Lung (tissue), 12 donors: ENCODE results near the gene SEMA5A. TPM values are rescaled to one million over a fixed set of nuclear protein-coding genes. Genes with fewer than 3 reads are reported as not detected.

ENCODE experiments used
- ATAC-seq: fragments of 200-7000 bp; cut with Tn5 transposase; one replicate; pipeline ENCODE4 v1.9.1; 2020; ENCODE audit warnings: moderate number of reproducible peaks; ENCODE audit not compliant: insufficient read depth, low FRiP score
- DNase-seq, 3 donors: peaks; one replicate each; pipeline ENCODE4 v3.0.0-alpha.2; 2013 to 2017
- H3K27ac ChIP-seq, 2 donors: one replicate each; pipeline ENCODE4 v1.5.1; 2013; ENCODE audit warnings: mild to moderate bottlenecking in 2 of 2, moderate library complexity in 2 of 2, control low read depth in 1 of 2, inconsistent platforms in 1 of 2, low read depth in 1 of 2, low read length in 1 of 2
- H3K27me3 ChIP-seq, 3 donors: one replicate each; pipeline ENCODE4 v1.5.1; 2013; ENCODE audit warnings: low read length in 2 of 3; ENCODE audit not compliant: control insufficient read depth in 3 of 3, insufficient read depth in 3 of 3
- H3K36me3 ChIP-seq, 4 donors: one replicate each; pipeline ENCODE4 v1.5.1; 2013; ENCODE audit warnings: low read length in 4 of 4, mild to moderate bottlenecking in 1 of 4, moderate library complexity in 1 of 4; ENCODE audit not compliant: control insufficient read depth in 4 of 4, insufficient read depth in 4 of 4
- H3K4me1 ChIP-seq, 5 donors: one replicate each; pipeline ENCODE4 v1.5.1; 2013; ENCODE audit warnings: low read length in 5 of 5, mild to moderate bottlenecking in 2 of 5, moderate library complexity in 1 of 5; ENCODE audit not compliant: control insufficient read depth in 5 of 5, insufficient read depth in 5 of 5
- H3K4me3 ChIP-seq: one replicate; pipeline ENCODE4 v1.5.1; 2013; ENCODE audit warnings: mild to moderate bottlenecking, control low read depth, moderate library complexity
- H3K9ac ChIP-seq, 2 donors: one replicate each; pipeline ENCODE4 v1.5.1; 2013; ENCODE audit warnings: low read length in 2 of 2, control low read depth in 1 of 2; ENCODE audit not compliant: insufficient read depth in 1 of 2
- H3K9me3 ChIP-seq, 4 donors: one replicate each; pipeline ENCODE4 v1.5.1; 2013; ENCODE audit warnings: low read length in 3 of 4, mild to moderate bottlenecking in 1 of 4, moderate library complexity in 1 of 4; ENCODE audit not compliant: control insufficient read depth in 4 of 4, insufficient read depth in 3 of 4
- WGBS, 2 donors: extraction: QIAGEN DNeasy Blood & Tissue Kit; methylation state at CpG; one replicate each; pipeline ENCODE4 v1.1.7; 2013; 5-methylcytosine and 5-hydroxymethylcytosine counted together
- polyA plus RNA-seq, 2 donors: library from polyadenylated mRNA; stranded (reverse); fragments of 200-250 nt; gene quantifications; one replicate each; pipeline ENCODE4 v1.2.1, GENCODE V29; 2013
- total RNA-seq, 2 donors: library from RNA; depleted of rRNA in 1 of 2; stranded (reverse); fragments of >200 nt in 1 of 2; gene quantifications; one replicate each; pipeline ENCODE4 v1.2.1, GENCODE V29; 2014 to 2021
- TF ChIP-seq, protein P1 (sequence below): IDR thresholded peaks from 2 replicates; pipeline ENCODE4 v1.5.1; 2012; ENCODE audit warnings: mild to moderate bottlenecking; ENCODE audit errors: control extremely low read depth, extremely low read depth
- donor health status: control.
- donor health status: control.
- donor health status: Bipolar disorder and iron deficiency.
- donor health status: healthy.
- donor health status: DM: yes; HTN: yes; CAD: no.

SEMA5A gene
- total and polyA plus RNA-seq, 4 donors = 3.1 to 44.9 (median 13.7) TPM

DNA sequence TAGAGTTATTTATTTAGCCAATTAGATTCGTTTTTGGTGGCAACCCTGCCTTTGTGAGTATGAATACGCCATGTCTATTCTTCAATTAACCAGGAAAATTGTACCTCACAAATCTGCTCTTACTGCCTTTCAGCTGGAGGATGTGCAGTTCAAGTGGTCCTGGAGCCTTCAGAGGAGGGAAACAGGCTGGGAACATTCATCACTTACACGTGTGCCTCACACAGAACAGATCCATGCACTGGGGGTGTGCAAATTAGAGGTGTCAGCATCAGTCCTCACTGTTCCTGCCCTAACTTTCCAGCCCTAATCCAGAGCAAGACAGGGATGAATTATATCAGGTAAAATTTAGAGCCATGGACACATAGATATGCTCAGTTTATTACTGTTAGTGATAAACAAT lies 65.4 kb downstream of the SEMA5A start:
- no peaks in the 10 kb centered on the region for H3K36me3 ChIP-seq
- peaks cover 0 to 7% (median 0%) of the 10 kb centered on the region in 5 donors for H3K4me1 ChIP-seq
- DNase-seq = no peak
- ATAC-seq = no peak
- H3K27me3 ChIP-seq = no peaks in the 10 kb centered on the region
- no peak overlapping the region for H3K9ac ChIP-seq
- 67 to 76% methylated on average over 3 of the region's 3 CpGs for WGBS, 2 donors
- H3K27ac ChIP-seq = no peak overlapping the region
- H3K9me3 ChIP-seq = peaks cover 0 to 12% (median 5%) of the 10 kb centered on the region in 4 donors
- no peak overlapping the region for H3K4me3 ChIP-seq
- TF ChIP-seq, protein P1, sequence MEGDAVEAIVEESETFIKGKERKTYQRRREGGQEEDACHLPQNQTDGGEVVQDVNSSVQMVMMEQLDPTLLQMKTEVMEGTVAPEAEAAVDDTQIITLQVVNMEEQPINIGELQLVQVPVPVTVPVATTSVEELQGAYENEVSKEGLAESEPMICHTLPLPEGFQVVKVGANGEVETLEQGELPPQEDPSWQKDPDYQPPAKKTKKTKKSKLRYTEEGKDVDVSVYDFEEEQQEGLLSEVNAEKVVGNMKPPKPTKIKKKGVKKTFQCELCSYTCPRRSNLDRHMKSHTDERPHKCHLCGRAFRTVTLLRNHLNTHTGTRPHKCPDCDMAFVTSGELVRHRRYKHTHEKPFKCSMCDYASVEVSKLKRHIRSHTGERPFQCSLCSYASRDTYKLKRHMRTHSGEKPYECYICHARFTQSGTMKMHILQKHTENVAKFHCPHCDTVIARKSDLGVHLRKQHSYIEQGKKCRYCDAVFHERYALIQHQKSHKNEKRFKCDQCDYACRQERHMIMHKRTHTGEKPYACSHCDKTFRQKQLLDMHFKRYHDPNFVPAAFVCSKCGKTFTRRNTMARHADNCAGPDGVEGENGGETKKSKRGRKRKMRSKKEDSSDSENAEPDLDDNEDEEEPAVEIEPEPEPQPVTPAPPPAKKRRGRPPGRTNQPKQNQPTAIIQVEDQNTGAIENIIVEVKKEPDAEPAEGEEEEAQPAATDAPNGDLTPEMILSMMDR = no peak

DNA sequence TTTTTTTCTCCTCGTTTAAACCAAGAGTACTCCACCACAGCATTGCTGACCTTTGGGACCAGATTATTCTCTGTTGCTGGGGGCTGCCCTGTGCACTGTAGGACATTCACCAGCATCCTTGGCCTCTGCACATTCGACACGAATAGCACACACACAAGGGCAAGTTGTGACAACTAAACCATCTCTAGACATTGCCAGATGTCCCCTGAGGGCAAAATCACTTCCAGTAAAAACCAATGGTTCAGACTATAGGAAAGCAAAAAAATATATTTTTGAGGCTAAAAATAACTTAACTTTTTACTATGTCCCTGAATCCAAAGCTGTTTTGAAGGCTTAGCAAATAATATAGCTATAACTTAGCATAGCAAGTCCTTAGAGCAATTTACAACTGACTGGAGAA lies 65.9 kb downstream of the SEMA5A start:
- H3K27me3 ChIP-seq = no peaks in the 10 kb centered on the region
- no peak for ATAC-seq
- H3K4me3 ChIP-seq = no peak overlapping the region
- no peak overlapping the region for H3K9ac ChIP-seq
- 83 to 85% methylated on average over 3 of the region's 3 CpGs for WGBS, 2 donors
- no peak overlapping the region for H3K27ac ChIP-seq
- peaks cover 0 to 7% (median 0%) of the 10 kb centered on the region in 5 donors for H3K4me1 ChIP-seq
- no peak for DNase-seq
- TF ChIP-seq, protein P1 = no peak
- H3K36me3 ChIP-seq = no peaks in the 10 kb centered on the region
- H3K9me3 ChIP-seq = peaks cover 0 to 12% (median 5%) of the 10 kb centered on the region in 4 donors

DNA sequence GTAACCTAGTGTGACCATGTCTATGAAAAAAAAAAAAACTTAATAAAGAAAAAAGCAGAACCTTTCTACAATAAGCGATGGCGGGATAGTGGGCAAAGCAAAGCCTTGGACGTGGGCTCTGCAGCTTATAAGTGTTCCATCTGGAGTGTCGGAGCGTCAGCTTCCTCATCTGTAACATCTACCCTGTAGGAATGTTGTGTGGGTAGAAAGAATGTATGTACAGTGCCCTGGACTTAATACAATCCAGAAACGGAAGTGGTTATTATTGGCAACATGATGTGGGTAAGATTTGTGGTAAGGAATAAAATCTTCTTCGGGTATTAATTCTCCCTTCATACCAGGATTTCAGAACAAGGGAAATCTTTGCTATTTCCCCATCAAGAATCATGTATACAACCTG lies 66.5 kb downstream of the SEMA5A start:
- ATAC-seq (no peak), DNase-seq (no peak)
- 88% methylated on average over 7 of the region's 7 CpGs for WGBS, 2 donors
- Histone ChIP-seq H3K36me3 (no peaks in the 10 kb centered on the region), H3K27me3 (no peaks in the 10 kb centered on the region), H3K4me1 (peaks cover 0 to 7% (median 0%) of the 10 kb centered on the region in 5 donors), H3K4me3 (no peak overlapping the region), H3K27ac (no peak overlapping the region), H3K9ac (no peak overlapping the region), H3K9me3 (peaks cover 0 to 12% (median 5%) of the 10 kb centered on the region in 4 donors)
- TF ChIP-seq, protein P1 = no peak

DNA sequence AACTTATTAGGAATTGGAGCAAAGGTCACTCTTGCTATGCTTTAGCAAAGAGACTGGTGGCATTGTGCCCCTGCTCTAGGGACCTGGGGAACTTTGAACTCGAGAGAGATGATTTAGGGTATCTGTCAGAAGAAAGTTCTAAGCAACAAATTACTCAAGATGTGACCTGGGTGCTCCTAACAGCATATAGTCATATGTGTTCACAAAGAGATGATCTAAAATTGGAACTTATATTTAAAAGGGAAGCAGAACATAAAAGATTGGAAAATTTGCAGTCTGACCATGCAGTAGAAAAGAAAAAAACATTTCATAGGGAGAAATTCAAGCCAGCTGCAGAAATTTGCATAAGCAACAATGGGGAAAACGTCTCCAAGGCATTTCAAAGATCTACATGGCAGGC lies 68.3 kb downstream of the SEMA5A start:
- H3K27ac ChIP-seq = no peak overlapping the region
- H3K4me1 ChIP-seq = no peaks in the 10 kb centered on the region
- H3K27me3 ChIP-seq = no peaks in the 10 kb centered on the region
- H3K9me3 ChIP-seq = peaks cover 0 to 15% (median 5%) of the 10 kb centered on the region in 4 donors
- H3K9ac ChIP-seq = no peak overlapping the region
- 50% methylated on average over 2 of the region's 2 CpGs for WGBS, 2 donors
- ATAC-seq = no peak
- TF ChIP-seq, protein P1 = no peak
- no peak for DNase-seq
- H3K36me3 ChIP-seq = no peaks in the 10 kb centered on the region
- H3K4me3 ChIP-seq = no peak overlapping the region
